Kidney tubule cell (primary cell): ENCODE results near the gene SPATA21.
A peak's percentile ranks its signal among the peaks of the same experiment; 100 is the strongest.

Experiments
- DNase-seq: peaks from one replicate; pipeline ENCODE4 v3.0.0-alpha.2; 2018; ENCODE audit warnings: low spot score

Gene SPATA21

DNA sequence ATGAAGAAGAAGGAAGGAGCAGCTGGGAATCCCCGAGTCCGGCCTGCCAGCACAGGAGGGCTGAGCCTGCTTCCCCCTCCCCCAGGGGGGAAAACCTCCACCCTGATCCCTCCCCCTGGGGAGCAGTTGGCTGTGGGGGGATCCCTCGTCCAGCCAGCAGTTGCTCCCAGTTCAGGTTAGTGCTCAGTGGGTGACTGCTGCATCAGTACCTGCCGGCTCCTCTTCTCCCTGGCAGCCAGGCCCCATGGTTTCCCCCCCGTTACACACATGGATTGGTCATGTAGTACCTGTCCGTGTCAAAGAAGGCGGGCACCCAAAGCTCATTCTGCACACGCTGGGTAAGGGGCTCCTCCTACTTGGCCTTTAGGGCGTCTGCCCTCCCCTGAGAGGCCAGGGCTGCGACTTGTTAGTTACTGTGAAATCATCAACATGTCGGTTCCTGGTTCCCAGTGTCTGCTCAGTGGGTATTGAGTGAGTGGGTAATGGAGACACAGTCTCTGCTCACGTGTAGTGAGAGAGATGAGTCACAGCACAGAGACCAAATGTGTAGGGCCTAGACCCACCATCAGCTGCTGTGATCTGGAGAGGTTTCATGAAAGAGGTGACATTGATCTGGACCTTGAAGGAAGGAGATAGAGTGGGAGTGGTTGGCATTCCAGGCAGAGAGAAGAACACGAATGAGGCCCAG lies 14.8 kb upstream of the SPATA21 start:
- DNase-seq, result no peak

- DNase-seq, result no peak
These were observed 13.7 kb upstream of the SPATA21 start for GRCh38 chr1:16450863-16451481.

- DNase-seq, result no peak
These were observed 12.4 kb upstream of the SPATA21 start for GRCh38 chr1:16449666-16450065.

GRCh38 chr1:16449065-16449464 lies 11.8 kb upstream of the SPATA21 start:
- no peak for DNase-seq

DNA sequence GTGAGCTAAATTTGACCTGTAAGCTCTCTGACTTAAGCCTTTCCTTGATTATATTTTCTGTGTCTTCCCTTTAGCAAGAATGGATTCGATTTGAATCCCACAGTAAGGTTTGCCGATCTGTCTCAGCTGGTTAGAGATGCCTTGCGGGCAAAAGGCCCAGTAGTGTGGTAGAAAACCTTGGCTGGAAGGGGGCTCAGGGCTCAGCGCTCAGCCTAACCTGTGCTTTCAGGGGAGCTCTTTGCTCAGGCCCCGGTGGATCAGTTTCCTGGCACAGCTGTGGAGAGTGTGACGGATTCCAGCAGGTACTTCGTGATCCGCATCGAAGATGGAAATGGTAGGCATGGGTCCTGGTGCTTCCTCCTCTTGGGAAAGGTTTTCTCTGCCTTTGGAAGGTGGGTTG lies 10.4 kb upstream of the SPATA21 start:
- no peak for DNase-seq

DNA sequence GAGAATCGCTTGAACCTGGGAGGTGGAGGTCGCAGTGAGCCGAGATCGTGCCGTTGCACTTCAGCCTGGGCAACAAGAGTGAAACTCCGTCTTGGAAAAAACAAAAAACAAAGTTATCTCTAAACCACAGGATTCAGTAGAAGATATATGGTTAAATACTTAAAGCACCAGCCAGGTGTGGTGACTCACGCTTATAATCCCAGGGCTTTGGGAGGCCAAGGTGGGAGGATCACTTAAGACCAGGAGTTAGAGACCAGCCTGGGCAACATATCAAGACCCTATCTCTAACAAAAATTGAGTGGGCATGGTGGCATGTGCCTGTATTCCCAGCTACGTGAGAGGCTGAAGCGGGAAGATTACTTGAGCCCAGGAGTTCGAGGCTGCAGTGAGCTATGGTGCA lies 8.9 kb upstream of the SPATA21 start:
- no peak for DNase-seq

DNA sequence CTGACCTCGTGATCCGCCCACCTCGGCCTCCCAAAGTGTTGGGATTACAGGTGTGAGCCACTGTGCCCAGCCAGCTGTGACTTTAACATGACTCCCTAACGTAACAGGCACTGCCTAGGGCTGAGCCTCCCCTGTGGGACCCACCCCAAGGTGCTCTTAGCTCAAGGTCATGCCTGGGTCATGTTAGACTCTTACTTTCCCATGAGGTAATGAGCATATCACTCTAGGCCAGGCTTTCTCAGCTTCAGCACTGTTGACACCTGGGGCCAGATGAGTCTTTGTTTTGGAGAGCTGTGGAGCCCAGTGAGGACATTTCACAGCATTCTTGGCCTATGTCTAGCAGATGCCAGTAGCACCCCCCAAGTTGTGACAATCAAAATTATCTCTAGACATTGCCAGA lies 7.8 kb upstream of the SPATA21 start:
- no peak for DNase-seq

GRCh38 chr1:16443975-16444770 lies 6.9 kb upstream of the SPATA21 start:
- DNase-seq, result no peak

- DNase-seq, result no peak
These were observed 5.7 kb upstream of the SPATA21 start for GRCh38 chr1:16442941-16443340.

DNA sequence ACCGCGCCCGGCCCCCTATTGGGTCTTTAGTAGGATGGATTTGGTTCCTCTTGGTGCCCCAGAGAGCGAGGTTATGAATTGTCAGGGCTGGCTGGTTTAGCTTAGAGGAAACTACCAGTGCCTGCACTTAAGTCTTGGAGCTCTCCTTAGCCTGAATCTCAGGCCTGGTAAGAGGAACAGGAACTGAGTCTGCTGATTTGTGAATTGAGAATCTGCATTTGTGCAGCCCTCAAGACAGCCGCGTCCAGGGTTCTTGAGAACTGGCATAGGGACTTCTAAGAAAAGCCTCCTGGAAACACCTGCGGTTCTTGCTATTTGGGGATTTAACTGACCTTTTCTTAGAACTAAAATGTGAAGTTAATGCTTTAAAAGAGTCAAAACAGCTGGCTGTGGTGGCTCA lies 5.0 kb upstream of the SPATA21 start:
- DNase-seq, result no peak

- DNase-seq, result no peak
These were observed 4.0 kb upstream of the SPATA21 start for GRCh38 chr1:16441282-16441665.

DNA sequence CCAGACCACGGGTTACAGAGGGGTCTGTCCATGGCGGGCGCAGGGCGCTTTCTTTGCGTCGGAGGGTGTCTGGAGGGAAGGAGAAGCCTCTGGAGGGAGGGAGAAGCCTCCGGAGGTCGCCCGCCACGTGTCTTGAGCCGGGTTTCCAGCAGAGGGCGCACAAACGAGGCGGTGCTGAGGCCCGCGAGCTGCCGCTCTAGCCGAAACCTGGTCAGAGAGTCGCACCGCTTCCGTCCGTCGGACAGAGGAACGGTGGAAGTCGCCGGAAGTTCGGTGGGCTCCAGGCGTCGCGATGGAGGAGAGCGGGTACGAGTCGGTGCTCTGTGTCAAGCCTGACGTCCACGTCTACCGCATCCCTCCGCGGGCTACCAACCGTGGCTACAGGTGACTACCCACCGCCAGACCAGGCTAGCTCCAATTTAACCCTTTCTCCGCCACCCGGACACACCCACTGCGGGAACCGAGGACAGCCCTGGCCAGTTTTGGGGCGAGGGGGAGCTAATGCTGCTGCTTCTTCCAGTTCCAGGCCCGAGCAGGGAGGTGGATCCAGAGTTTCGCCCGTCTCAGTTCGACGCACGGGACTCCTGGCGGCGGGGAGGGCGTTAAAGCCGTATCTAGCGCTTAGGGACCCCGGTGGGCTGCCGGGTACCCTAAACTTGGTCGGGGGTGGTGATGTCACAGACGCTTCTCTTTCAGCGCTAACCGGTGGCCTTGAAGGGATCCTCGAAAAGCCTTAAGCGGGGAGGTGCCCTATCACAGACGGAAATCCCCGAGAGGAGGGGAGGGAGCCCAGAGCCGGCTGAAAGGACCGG lies 3.5 kb upstream of the SPATA21 start, which contains the start of gene NECAP2:
NECAP2 (plus strand) TSS at position 255 of the 812 bp plus-strand sequence; CDS start at position 293, 38 bp downstream.
- peak; percentile 92 for DNase-seq

- no peak for DNase-seq
These were observed 2.9 kb upstream of the SPATA21 start for GRCh38 chr1:16440131-16440469.

GRCh38 chr1:16438924-16439323 lies 1.7 kb upstream of the SPATA21 start:
- DNase-seq, result no peak

GRCh38 chr1:16438516-16438915 lies 1.3 kb upstream of the SPATA21 start:
- no peak for DNase-seq

- DNase-seq, result no peak
These were observed 2.7 kb downstream of the SPATA21 start for GRCh38 chr1:16434501-16434900.

DNA sequence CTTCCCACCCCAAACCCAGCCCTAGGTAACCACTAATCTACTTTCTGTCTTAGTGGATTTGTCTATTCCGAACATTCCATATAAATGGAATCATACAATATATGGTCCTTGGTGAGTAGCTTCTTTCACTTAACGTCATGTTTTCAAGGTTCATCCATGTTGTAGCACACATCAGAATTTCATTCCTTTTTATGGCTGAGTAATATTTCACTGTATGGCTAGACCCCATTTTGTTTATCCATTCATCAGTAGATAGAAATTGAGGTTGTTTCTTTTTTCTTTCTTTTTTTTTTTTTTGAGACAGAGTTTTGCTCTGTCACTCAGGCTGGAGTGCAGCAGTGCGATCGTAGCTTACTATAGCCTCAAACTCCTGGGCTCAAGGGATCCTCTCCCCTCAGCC lies 3.2 kb downstream of the SPATA21 start:
- no peak for DNase-seq

DNA sequence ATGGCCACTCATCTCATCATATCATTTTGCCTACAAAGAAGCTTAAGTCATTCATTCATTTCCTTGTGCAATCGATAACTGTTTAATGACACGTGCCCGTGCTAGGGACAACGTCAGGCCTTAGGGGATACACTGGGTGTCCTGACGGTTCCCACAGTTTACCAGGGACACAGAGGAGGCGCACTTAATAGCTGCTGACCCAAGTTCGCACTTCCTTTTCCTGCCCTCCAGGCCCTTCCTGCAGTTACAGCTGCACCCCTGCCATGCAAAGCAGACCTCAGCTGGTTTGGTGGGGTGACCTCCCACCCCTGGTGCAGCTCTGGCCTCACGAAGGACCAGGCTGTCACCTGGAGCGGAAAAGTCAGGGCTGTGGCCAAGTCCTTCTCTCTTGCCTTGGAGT lies 4.2 kb downstream of the SPATA21 start:
- DNase-seq, result no peak

DNA sequence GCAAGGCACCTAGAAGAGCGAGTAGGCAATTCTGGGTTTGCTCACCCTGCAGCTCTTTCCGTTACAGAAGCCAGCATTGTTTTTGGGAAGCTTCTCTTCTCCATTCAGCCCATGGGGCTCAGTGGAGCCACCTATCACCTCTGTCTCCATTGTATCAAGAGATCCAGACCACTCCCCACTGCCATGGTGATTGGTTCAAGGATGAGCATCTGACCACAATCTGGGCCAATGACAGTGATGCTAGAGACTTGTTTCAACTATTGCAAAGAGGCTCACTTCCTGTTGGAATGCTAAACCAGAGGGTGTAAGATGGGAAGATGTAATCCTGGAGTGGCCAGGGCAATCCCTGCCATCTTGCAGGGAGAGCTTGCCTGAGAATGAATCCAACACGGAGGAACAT lies 6.6 kb downstream of the SPATA21 start:
- DNase-seq, result no peak

GRCh38 chr1:16425125-16426025 lies 11.8 kb downstream of the SPATA21 start:
- no peak for DNase-seq

DNA sequence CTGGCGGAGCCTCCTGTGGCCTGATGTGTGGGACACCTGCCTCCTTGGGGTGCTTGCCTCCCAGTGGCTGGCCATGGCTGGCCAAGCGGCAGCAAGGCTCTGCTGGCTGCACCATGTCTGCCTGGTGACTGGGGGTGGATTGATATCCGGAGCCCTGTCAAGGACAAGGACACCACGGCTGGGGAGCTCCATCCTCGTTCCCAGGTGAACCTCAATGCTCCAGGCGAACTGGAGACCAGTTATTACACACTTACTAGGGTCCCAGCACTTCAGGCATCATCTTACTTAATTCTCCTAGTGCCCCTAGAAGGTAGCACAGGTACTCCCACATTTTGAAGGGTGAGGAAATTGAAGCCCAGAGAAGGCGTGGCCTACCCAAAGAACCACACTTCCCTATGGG lies 15.2 kb downstream of the SPATA21 start:
- DNase-seq, result no peak
